Adipocyte (in vitro differentiated cells): Measurements from ENCODE around the gene IL36G.
A peak's percentile ranks its signal among the peaks of the same experiment; 100 is the strongest.
"Not testable (repeated sequence)": the region's sequence is repeated elsewhere in the genome, so short reads cannot be mapped to it uniquely, and the experiment has no call there.

Experiments used
- DNase-seq: peaks from one replicate; pipeline ENCODE4 v3.0.0-alpha.2; 2015; ENCODE audit warnings: low read depth
- H3K27me3 ChIP-seq: replicated peaks from 2 replicates; pipeline ENCODE4 v1.7.0; 2013; ENCODE audit warnings: mild to moderate bottlenecking, low read length, moderate library complexity; ENCODE audit not compliant: control insufficient read depth, insufficient read depth
- H3K36me3 ChIP-seq: 2 replicates; pipeline ENCODE4 v1.7.0; 2013; ENCODE audit warnings: low read length, mild to moderate bottlenecking, moderate library complexity; ENCODE audit not compliant: control insufficient read depth, insufficient read depth, severe bottlenecking
- H3K4me1 ChIP-seq: 2 replicates; pipeline ENCODE4 v1.7.0; 2013; ENCODE audit warnings: mild to moderate bottlenecking, low read length, moderate library complexity; ENCODE audit not compliant: control insufficient read depth, insufficient read depth
- H3K4me3 ChIP-seq: 2 replicates; pipeline ENCODE4 v1.7.0; 2013; ENCODE audit warnings: mild to moderate bottlenecking, low read length, moderate library complexity
- H3K9ac ChIP-seq: 2 replicates; pipeline ENCODE4 v1.7.0; 2013; ENCODE audit warnings: mild to moderate bottlenecking, low read length, moderate library complexity
- H3K9me3 ChIP-seq: 2 replicates; pipeline ENCODE4 v1.7.0; 2013; ENCODE audit warnings: mild to moderate bottlenecking, low read length, moderate library complexity; ENCODE audit not compliant: control insufficient read depth

The IL36G gene

GRCh38 chr2:112977559-112978056 is at the start of gene IL36G:
TSS of gene IL36G (plus strand) at chr2:112978006. CDS start at chr2:112978639, 633 bp downstream.
- H3K9me3 ChIP-seq, result no peaks in the 10 kb centered on the region
- H3K36me3 ChIP-seq, result no peaks in the 10 kb centered on the region
- H3K4me1 ChIP-seq, result no peaks in the 10 kb centered on the region
- no peak within 1 kb of the TSS for H3K4me3 ChIP-seq
- peaks cover 60% of the 10 kb centered on the region for H3K27me3 ChIP-seq
- H3K9ac ChIP-seq, result no peak within 1 kb of the TSS
- no peak for DNase-seq

GRCh38 chr2:112933261-112933660 is 44.5 kb upstream of the IL36G start:
- Histone ChIP-seq H3K36me3 (no peaks in the 10 kb centered on the region), H3K27me3 (peaks cover 29% of the 10 kb centered on the region), H3K4me3 (no peak overlapping the region), H3K9me3 (no peaks in the 10 kb centered on the region), H3K4me1 (no peaks in the 10 kb centered on the region), H3K9ac (no peak overlapping the region)
- no peak for DNase-seq

DNA sequence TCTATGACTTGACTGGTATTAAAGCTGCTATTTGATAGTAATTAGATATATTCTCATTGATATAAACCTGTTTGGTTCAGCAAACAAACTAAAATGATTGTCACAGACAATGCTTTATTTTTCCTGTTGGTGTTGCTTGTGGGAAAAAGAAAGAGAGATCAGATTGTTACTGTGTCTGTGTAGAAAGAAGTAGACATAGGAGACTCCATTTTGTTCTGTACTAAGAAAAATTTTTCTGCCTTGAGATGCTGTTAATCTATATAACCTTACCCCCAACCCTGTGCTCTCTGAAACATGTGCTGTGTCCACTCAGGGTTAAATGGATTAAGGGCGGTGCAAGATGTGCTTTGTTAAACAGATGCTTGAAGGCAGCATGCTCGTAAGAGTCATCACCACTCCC is 43.7 kb upstream of the IL36G start:
- not testable (repeated sequence) for H3K9ac ChIP-seq, H3K4me1 ChIP-seq, DNase-seq, H3K36me3 ChIP-seq, H3K9me3 ChIP-seq, H3K4me3 ChIP-seq
- H3K27me3 ChIP-seq, result peaks cover 25% of the 10 kb centered on the region

DNA sequence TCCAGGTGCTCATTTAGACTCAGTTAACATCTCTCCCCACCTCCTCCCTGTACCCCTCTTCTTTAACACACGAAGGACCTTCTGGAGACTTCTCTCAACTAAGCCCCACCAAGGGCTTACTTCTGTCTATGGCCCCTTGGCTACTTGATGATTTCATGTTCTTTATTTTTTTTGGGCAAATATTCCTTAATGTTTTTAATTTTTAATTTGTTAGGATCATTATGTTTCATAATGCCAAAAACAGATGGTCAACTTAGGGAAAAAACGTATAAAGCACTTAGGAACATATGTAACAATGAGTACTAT is 40.9 kb upstream of the IL36G start:
- Histone ChIP-seq H3K9ac (no peak overlapping the region), H3K27me3 (peaks cover 22% of the 10 kb centered on the region), H3K36me3 (no peaks in the 10 kb centered on the region), H3K9me3 (no peaks in the 10 kb centered on the region), H3K4me1 (no peaks in the 10 kb centered on the region), H3K4me3 (no peak overlapping the region)
- no peak for DNase-seq

DNA sequence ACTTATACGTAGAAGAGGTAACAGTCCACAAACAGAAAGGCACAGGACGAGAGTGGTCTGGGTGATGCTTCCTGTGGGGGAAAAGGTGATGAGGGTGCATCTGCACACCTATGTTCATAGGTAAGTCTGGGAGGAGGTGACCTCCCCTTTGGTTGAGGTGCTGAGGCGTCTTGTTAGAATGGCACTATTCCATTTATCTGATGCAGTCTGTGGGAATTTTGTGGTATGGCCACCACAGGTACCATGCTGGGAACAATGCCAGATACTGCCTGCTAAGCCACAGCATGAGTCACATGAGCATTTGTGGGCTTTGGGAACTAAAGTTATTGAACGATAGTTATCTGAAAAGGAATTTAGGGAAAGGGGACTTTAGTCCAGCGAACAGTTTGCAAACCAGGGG is 38.9 kb upstream of the IL36G start:
- H3K9me3 ChIP-seq, result no peaks in the 10 kb centered on the region
- H3K9ac ChIP-seq, result no peak overlapping the region
- H3K4me1 ChIP-seq, result no peaks in the 10 kb centered on the region
- H3K27me3 ChIP-seq, result peaks cover 11% of the 10 kb centered on the region
- no peaks in the 10 kb centered on the region for H3K36me3 ChIP-seq
- no peak overlapping the region for H3K4me3 ChIP-seq
- no peak for DNase-seq

- Histone ChIP-seq H3K27me3 (peaks cover 11% of the 10 kb centered on the region), H3K36me3 (no peaks in the 10 kb centered on the region), H3K4me3 (no peak overlapping the region), H3K4me1 (no peaks in the 10 kb centered on the region), H3K9ac (no peak overlapping the region), H3K9me3 (peaks cover under 1% of the 10 kb centered on the region)
- DNase-seq, result no peak
Measured at GRCh38 chr2:112939425-112939824, 38.4 kb upstream of the IL36G start.

- no peaks in the 10 kb centered on the region for H3K4me1 ChIP-seq
- no peak overlapping the region for H3K9ac ChIP-seq
- no peak for DNase-seq
- no peaks in the 10 kb centered on the region for H3K36me3 ChIP-seq
- peaks cover 11% of the 10 kb centered on the region for H3K27me3 ChIP-seq
- H3K4me3 ChIP-seq, result no peak overlapping the region
- H3K9me3 ChIP-seq, result peaks cover 16% of the 10 kb centered on the region
Measured at GRCh38 chr2:112940859-112941625, 36.8 kb upstream of the IL36G start.

GRCh38 chr2:112941753-112942653 is 35.8 kb upstream of the IL36G start:
- Histone ChIP-seq H3K9me3 (peaks cover 19% of the 10 kb centered on the region), H3K36me3 (no peaks in the 10 kb centered on the region), H3K27me3 (peaks cover 15% of the 10 kb centered on the region), H3K9ac (no peak overlapping the region), H3K4me1 (no peaks in the 10 kb centered on the region), H3K4me3 (no peak overlapping the region)
- peak; percentile 88 for DNase-seq

GRCh38 chr2:112942654-112943002 is 35.2 kb upstream of the IL36G start:
- H3K36me3 ChIP-seq, result no peaks in the 10 kb centered on the region
- peak; percentile 8 for DNase-seq

GRCh38 chr2:112944971-112945370 is 32.8 kb upstream of the IL36G start:
- H3K9ac ChIP-seq, result no peak overlapping the region
- peaks cover 24% of the 10 kb centered on the region for H3K9me3 ChIP-seq
- H3K4me3 ChIP-seq, result no peak overlapping the region
- no peak for DNase-seq
- H3K4me1 ChIP-seq, result no peaks in the 10 kb centered on the region
- H3K36me3 ChIP-seq, result no peaks in the 10 kb centered on the region
- H3K27me3 ChIP-seq, result peaks cover 38% of the 10 kb centered on the region

More at GRCh38 chr2:112942654-112943002, 35.2 kb upstream of the IL36G start:
- H3K4me3 ChIP-seq, result no peak overlapping the region
- H3K9ac ChIP-seq, result no peak overlapping the region
- H3K4me1 ChIP-seq, result no peaks in the 10 kb centered on the region
- peaks cover 24% of the 10 kb centered on the region for H3K9me3 ChIP-seq
- H3K27me3 ChIP-seq, result peaks cover 18% of the 10 kb centered on the region

GRCh38 chr2:112946086-112946485 is 31.7 kb upstream of the IL36G start:
- peaks cover 24% of the 10 kb centered on the region for H3K9me3 ChIP-seq
- DNase-seq, result no peak
- peaks cover 42% of the 10 kb centered on the region for H3K27me3 ChIP-seq
- H3K36me3 ChIP-seq, result no peaks in the 10 kb centered on the region
- no peak overlapping the region for H3K4me3 ChIP-seq
- no peak overlapping the region for H3K9ac ChIP-seq
- no peaks in the 10 kb centered on the region for H3K4me1 ChIP-seq
